Activated CD4-positive, alpha-beta T cell treated with anti-CD3 and anti-CD28 coated beads, Interleukin-2, amount 10 ng/mL, durations not matched to agents 24 days and 14 days (primary cell): Measurements from ENCODE around the gene GFPT1. TPM values are rescaled to one million over a fixed set of nuclear protein-coding genes. Genes with fewer than 3 reads are reported as not detected.
A peak's percentile ranks its signal among the peaks of the same experiment; 100 is the strongest.
"Not testable (repeated sequence)": the region's sequence is repeated elsewhere in the genome, so short reads cannot be mapped to it uniquely, and the experiment has no call there.

Experiments
- DNase-seq: peaks from one replicate; pipeline ENCODE4 v3.0.0; 2022
- H3K27ac Mint-ChIP-seq: one replicate; pipeline ENCODE4 v1.8.0; 2022; ENCODE audit warnings: mild to moderate bottlenecking, mixed read lengths
- H3K27me3 Mint-ChIP-seq: one replicate; pipeline ENCODE4 v1.8.0; 2022; ENCODE audit warnings: mixed read lengths
- H3K36me3 Mint-ChIP-seq: one replicate; pipeline ENCODE4 v1.8.0; 2022; ENCODE audit warnings: low read depth, mild to moderate bottlenecking, mixed read lengths
- H3K4me1 Mint-ChIP-seq: one replicate; pipeline ENCODE4 v1.8.0; 2021; ENCODE audit warnings: mixed read lengths
- H3K4me3 Mint-ChIP-seq: one replicate; pipeline ENCODE4 v1.8.0; 2022; ENCODE audit warnings: mild to moderate bottlenecking, moderate library complexity, mixed read lengths
- H3K9me3 Mint-ChIP-seq: one replicate; pipeline ENCODE4 v1.8.0; 2021; ENCODE audit warnings: mixed read lengths
- intact Hi-C: fragments of 100-400 bp; cut with micrococcal nuclease; formaldehyde crosslinking; loops from one replicate; pipeline ENCODE4 v1.15.1; 2023
- total RNA-seq: library from RNA; stranded (reverse); gene quantifications from 2 replicates; pipeline ENCODE4 v1.2.3, GENCODE V29; 2022

The GFPT1 gene
- total RNA-seq, 1 donor from 2014 or later = 48.8 TPM

DNA sequence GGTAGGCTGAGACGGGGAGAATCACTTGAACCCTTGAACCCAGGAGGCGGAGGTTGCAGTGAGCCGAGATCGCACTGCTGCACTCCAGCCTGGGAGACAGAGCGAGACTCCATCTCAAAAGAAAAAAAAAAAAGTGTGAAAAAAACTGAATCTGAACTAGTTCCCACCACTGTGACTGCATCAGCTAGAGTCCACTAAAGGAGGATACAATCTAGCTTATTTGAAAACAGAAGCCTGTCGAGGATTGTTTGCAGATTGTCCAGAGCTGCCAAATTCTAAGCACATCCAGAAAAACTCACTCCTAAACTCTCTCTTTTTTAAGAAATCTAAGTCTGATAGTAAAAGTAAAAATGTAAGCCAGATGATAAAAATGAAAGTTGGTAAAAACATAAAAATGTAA is 10.6 kb downstream of the GFPT1 start:
- H3K4me3 Mint-ChIP-seq = no peak overlapping the region
- no peaks in the 10 kb centered on the region for H3K27me3 Mint-ChIP-seq
- peaks cover 22% of the 10 kb centered on the region for H3K4me1 Mint-ChIP-seq
- intact Hi-C loops = loop anchor here (5.0 kb wide), 1 partner anchor 131 kb away; no protein-coding TSS in a partner anchor
- H3K36me3 Mint-ChIP-seq = peaks cover 17% of the 10 kb centered on the region
- DNase-seq = no peak
- peak overlapping the region; percentile 15 for H3K27ac Mint-ChIP-seq
- no peaks in the 10 kb centered on the region for H3K9me3 Mint-ChIP-seq

DNA sequence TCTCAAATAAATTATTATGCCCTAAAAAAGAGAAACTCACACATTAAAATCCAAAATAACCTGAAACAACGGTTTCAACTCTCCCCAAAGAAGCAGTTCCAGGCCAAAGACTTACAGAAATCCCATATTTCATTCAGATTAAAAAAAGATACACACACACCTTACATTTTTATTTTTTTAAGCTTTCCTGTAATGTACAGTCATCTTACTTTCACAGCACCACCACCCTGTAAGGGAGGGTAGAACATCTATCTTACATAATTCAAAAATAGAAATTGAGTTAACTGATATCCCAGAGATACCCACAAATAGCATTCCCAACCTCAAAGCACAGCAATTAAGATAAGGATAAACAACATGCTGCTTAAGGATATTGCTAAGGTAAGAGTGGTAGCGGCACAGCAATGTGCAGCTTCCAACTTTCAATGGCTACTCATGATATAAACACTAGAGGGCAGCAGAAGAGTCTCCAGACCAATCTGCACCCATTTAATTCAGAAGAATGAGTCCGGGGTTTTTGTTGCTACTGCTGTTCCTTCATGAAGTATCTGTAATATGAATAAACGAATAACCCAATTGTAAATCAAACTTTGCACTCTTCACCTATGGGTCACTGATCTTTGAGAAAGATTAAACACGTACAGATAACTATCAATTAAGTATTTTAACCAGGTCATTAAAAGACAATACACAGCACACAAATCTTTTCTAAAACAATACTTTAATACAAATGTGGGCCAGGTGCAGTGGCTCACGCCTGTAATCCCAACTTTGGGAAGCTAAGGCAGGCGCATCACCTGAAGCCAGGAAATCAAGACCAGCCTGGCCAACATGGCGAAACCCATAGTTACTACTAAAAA is 11.3 kb downstream of the GFPT1 start:
- H3K36me3 Mint-ChIP-seq = peaks cover 14% of the 10 kb centered on the region

GRCh38 chr2:69372767-69373166 is 14.3 kb downstream of the GFPT1 start:
- Mint-ChIP-seq H3K36me3 (peaks cover 35% of the 10 kb centered on the region), H3K4me3 (no peak overlapping the region), H3K27ac (no peak overlapping the region), H3K9me3 (no peaks in the 10 kb centered on the region), H3K4me1 (peaks cover 11% of the 10 kb centered on the region), H3K27me3 (no peaks in the 10 kb centered on the region)
- intact Hi-C loops = no loop called here
- DNase-seq = no peak

More for the DNA sequence above, 11.3 kb downstream of the GFPT1 start:
- DNase-seq = peak; percentile 76
- Mint-ChIP-seq H3K4me1 (peaks cover 18% of the 10 kb centered on the region), H3K27me3 (no peaks in the 10 kb centered on the region), H3K9me3 (no peaks in the 10 kb centered on the region), H3K4me3 (no peak overlapping the region), H3K27ac (no peak overlapping the region)
- intact Hi-C loops = loop anchor here (1.0 to 5.0 kb wide), 3 partner anchors 11 to 339 kb away; no protein-coding TSS in a partner anchor

DNA sequence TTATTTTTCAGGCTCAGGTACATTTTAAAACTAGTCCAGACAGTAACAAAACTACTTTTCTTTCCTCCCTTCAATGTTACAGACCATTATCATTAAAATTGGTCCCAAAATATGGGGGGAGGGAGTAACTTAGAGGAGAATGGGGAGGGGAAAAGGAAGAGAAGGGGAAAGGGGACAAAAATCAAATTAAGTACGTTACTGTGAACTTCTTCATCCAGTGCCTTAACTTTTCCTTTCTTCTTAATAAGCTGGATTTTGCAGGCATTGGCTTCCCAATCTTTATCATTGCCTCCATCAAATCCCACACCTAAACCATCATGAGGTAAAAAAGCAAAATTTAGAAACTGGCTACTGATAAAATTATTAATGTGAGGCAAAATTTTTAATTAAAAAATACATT is 17.2 kb downstream of the GFPT1 start:
- intact Hi-C loops = no loop called here
- Mint-ChIP-seq H3K4me3 (no peak overlapping the region), H3K27me3 (no peaks in the 10 kb centered on the region), H3K4me1 (no peaks in the 10 kb centered on the region), H3K27ac (no peak overlapping the region), H3K9me3 (no peaks in the 10 kb centered on the region), H3K36me3 (peaks cover 47% of the 10 kb centered on the region)
- no peak for DNase-seq

DNA sequence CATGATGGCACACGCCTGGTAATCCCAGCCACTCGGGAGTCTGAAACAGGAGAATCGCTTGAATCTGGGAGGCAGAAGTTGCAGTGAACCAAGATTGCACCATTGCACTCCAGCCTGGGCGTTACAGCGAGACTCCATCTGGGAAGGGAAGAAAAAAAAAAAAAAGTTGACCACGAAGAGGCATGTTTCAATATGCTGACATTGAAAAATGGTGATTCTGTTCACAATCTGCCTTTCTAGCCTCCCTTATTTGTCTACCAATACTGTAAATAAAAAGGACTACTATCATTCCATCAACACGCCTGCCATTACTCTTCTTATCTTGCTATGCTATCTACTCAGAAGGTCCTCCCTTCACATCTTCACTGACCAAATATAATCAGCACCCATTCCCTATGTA is 18.4 kb downstream of the GFPT1 start:
- intact Hi-C loops = no loop called here
- Mint-ChIP-seq H3K4me3 (no peak overlapping the region), H3K27me3 (no peaks in the 10 kb centered on the region), H3K9me3 (no peaks in the 10 kb centered on the region), H3K36me3 (peaks cover 51% of the 10 kb centered on the region), H3K27ac (no peak overlapping the region), H3K4me1 (no peaks in the 10 kb centered on the region)
- no peak for DNase-seq

DNA sequence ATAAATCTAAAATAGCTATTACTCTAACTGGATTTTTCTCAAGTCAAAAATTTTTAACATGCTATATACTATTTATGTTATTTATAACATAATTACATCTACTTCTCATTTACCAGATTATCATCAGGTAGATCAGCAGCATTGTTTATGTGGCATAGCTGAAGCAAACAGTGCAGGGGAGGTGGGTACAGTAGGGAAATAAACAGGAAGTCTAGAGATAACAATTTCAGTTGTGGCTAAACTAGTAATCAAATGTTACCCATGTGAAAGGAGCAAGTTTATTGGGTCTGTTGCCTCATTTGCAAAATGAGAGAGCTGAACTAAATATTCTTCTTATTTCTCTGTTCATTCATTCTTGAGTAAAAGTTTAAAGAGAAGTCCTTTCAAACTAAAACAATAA is 27.7 kb downstream of the GFPT1 start:
- DNase-seq = no peak
- Mint-ChIP-seq H3K27ac (no peak overlapping the region), H3K36me3 (peaks cover 50% of the 10 kb centered on the region), H3K4me3 (no peak overlapping the region), H3K9me3 (no peaks in the 10 kb centered on the region), H3K4me1 (no peaks in the 10 kb centered on the region), H3K27me3 (no peaks in the 10 kb centered on the region)
- intact Hi-C loops = no loop called here

DNA sequence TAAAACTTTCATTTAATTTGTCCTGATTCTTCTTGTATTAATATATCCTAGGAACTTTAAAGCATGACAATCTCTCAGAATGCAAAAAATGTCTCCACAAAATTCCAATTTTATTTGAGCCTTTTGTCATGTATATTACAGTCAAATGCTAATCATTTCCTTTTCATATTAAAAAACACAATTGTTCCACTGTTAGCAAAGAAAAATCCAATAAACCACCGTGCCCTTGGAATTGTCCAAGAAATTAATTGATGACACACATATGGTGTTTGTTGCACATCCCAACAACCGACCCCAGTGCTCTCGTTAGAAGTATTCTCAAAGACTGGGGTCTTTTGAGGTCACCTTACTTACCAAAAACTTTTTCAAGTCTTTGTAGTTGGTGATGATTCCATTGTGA is 28.1 kb downstream of the GFPT1 start:
- no peak for DNase-seq
- H3K36me3 Mint-ChIP-seq = peaks cover 54% of the 10 kb centered on the region
- no peak overlapping the region for H3K4me3 Mint-ChIP-seq
- no peaks in the 10 kb centered on the region for H3K4me1 Mint-ChIP-seq
- H3K27ac Mint-ChIP-seq = no peak overlapping the region
- H3K27me3 Mint-ChIP-seq = no peaks in the 10 kb centered on the region
- H3K9me3 Mint-ChIP-seq = no peaks in the 10 kb centered on the region
- intact Hi-C loops = no loop called here

GRCh38 chr2:69356471-69356870 is 30.6 kb downstream of the GFPT1 start:
- H3K36me3 Mint-ChIP-seq = peaks cover 46% of the 10 kb centered on the region
- no peak overlapping the region for H3K4me3 Mint-ChIP-seq
- intact Hi-C loops = no loop called here
- H3K27me3 Mint-ChIP-seq = no peaks in the 10 kb centered on the region
- no peaks in the 10 kb centered on the region for H3K9me3 Mint-ChIP-seq
- no peaks in the 10 kb centered on the region for H3K4me1 Mint-ChIP-seq
- H3K27ac Mint-ChIP-seq = no peak overlapping the region
- DNase-seq = no peak

- H3K4me3 Mint-ChIP-seq, DNase-seq, H3K27me3 Mint-ChIP-seq, H3K27ac Mint-ChIP-seq, H3K4me1 Mint-ChIP-seq, intact Hi-C loops, H3K9me3 Mint-ChIP-seq: not testable (repeated sequence)
- H3K36me3 Mint-ChIP-seq = peaks cover 44% of the 10 kb centered on the region
These were observed 32.1 kb downstream of the GFPT1 start for GRCh38 chr2:69354976-69355375.

DNA sequence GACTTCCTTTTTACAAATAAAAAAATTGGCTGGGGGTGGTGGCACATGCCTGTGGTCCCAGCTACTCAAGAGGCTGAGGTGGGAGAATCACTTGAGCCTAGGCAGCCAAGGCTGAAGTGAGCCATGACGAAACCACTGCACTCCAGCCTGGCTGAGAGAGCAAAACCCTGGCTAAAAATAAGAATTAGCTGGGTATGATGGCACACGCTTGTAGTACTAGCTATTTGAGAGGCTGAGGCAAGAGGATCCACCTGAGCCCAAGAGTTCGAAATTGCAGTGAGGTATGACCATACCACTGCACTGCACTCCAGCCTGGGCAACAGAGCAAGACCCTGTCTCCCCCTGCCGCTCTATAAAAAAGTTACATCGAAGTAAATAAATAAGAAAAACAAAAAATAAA is 33.7 kb downstream of the GFPT1 start:
- Mint-ChIP-seq H3K36me3 (peaks cover 46% of the 10 kb centered on the region), H3K27ac (no peak overlapping the region), H3K4me3 (no peak overlapping the region), H3K9me3 (no peaks in the 10 kb centered on the region), H3K27me3 (no peaks in the 10 kb centered on the region), H3K4me1 (no peaks in the 10 kb centered on the region)
- DNase-seq = no peak
- intact Hi-C loops = no loop called here

DNA sequence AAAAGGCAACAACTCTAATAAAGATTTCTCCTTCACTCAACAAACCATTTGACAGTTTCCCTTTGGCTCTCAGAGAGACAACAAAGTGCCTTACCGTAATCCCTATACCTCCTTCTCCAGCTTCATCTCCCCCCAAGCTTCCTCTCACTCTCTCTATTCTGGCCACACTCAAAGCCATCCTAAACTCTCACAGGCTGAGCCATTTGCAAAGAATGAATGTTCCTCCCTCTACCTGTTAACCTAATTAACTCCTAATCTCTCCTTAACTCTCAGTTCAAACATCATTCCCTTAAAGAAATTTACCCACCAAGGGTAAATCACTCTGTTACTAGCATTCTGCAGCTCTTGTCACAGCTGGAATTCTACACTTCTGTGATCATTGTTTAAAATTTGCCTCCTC is 38.2 kb downstream of the GFPT1 start:
- intact Hi-C loops = no loop called here
- H3K36me3 Mint-ChIP-seq = peaks cover 52% of the 10 kb centered on the region
- no peaks in the 10 kb centered on the region for H3K9me3 Mint-ChIP-seq
- H3K27me3 Mint-ChIP-seq = no peaks in the 10 kb centered on the region
- DNase-seq = no peak
- no peak overlapping the region for H3K4me3 Mint-ChIP-seq
- H3K4me1 Mint-ChIP-seq = peaks cover 10% of the 10 kb centered on the region
- no peak overlapping the region for H3K27ac Mint-ChIP-seq

DNA sequence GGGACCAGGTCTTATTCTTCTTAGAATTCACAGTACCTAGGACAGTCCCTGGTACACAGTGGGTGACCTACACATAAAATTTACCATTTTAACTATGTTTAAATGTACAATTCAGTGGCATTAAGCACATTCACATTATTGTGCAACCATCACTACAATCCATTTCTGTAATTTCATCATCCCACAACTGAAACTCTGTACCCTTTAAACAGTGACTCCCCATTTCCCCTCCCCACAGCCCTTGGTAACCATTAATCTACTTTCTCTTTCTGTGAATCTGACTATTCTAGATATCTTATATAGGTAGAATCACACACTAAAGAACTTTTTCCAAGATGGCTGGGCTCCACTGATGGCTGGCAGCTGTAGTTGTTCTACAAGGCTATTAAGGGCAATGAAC is 41.6 kb downstream of the GFPT1 start:
- H3K36me3 Mint-ChIP-seq = peaks cover 69% of the 10 kb centered on the region
- H3K9me3 Mint-ChIP-seq = no peaks in the 10 kb centered on the region
- H3K27me3 Mint-ChIP-seq = no peaks in the 10 kb centered on the region
- no peak overlapping the region for H3K4me3 Mint-ChIP-seq
- H3K4me1 Mint-ChIP-seq = peaks cover 10% of the 10 kb centered on the region
- no peak for DNase-seq
- no peak overlapping the region for H3K27ac Mint-ChIP-seq
- intact Hi-C loops = no loop called here

DNA sequence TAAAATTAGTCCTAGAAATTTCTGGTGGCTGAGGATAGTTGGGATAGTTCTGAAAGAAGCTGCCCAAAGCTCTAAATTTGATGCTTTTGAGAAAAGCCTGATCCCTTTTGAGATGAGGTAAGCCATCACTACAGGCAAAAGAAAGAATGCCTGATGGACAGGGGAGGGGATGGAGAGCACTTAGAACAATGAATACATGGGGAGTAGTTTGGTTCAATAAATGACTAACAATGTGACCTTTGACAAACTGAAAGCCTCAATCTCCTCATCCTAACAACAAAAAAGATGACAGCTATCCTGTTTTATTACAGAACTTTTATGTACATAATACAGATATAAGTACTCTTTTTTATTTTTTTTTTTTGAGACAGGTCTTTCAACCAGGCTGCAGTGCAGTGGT is 42.7 kb downstream of the GFPT1 start:
- H3K4me1 Mint-ChIP-seq = peaks cover 10% of the 10 kb centered on the region
- intact Hi-C loops = no loop called here
- peaks cover 65% of the 10 kb centered on the region for H3K36me3 Mint-ChIP-seq
- no peak for DNase-seq
- H3K9me3 Mint-ChIP-seq = no peaks in the 10 kb centered on the region
- H3K27ac Mint-ChIP-seq = no peak overlapping the region
- H3K27me3 Mint-ChIP-seq = no peaks in the 10 kb centered on the region
- H3K4me3 Mint-ChIP-seq = no peak overlapping the region

- Mint-ChIP-seq H3K9me3 (no peaks in the 10 kb centered on the region), H3K36me3 (peaks cover 63% of the 10 kb centered on the region), H3K27ac (no peak overlapping the region), H3K27me3 (no peaks in the 10 kb centered on the region), H3K4me3 (no peak overlapping the region), H3K4me1 (peaks cover 7% of the 10 kb centered on the region)
- intact Hi-C loops = no loop called here
- DNase-seq = no peak
These were observed 46.8 kb downstream of the GFPT1 start for GRCh38 chr2:69340101-69340775.
